SU-DHL-6 (cell line): Measurements from ENCODE around the gene DDAH2.

ENCODE experiments used
- H2AFZ ChIP-seq: fragments of 200-600 bp; sonication (generic); 2 replicates; pipeline ENCODE4 v1.6.1; 2014; ENCODE audit warnings: low read depth, mild to moderate bottlenecking, moderate library complexity, mixed read lengths, antibody characterized with exemption, low read length; ENCODE audit not compliant: severe bottlenecking
- H3F3A ChIP-seq: fragments of 200-600 bp; shearing (Covaris generic); 2 replicates; pipeline ENCODE4 v1.6.0; 2016; ENCODE audit warnings: antibody characterized with exemption, mild to moderate bottlenecking; ENCODE audit not compliant: insufficient read depth
- H3K27ac ChIP-seq: fragments of 200-600 bp; sonication (generic); 2 replicates; pipeline ENCODE4 v1.5.1; 2016; ENCODE audit warnings: low read depth, mild to moderate bottlenecking, low read length, moderate library complexity, mixed read lengths
- H3K27me3 ChIP-seq: fragments of 200-600 bp; sonication (generic), shearing (Covaris generic); 2 replicates; pipeline ENCODE4 v1.6.0; 2014; ENCODE audit warnings: mild to moderate bottlenecking, low read length
- H3K36me3 ChIP-seq: fragments of 200-600 bp; sonication (generic); 2 replicates; pipeline ENCODE4 v1.6.1; 2014; ENCODE audit warnings: mild to moderate bottlenecking, low read length, mixed read lengths
- H3K4me2 ChIP-seq: fragments of 300-600, 200-600 bp; shearing (Covaris generic), sonication (generic); 2 replicates; pipeline ENCODE4 v1.6.0; 2014; ENCODE audit warnings: low read length, low read depth, mild to moderate bottlenecking; ENCODE audit not compliant: poor library complexity, severe bottlenecking
- H3K4me3 ChIP-seq: fragments of 200-600 bp; sonication (generic); 2 replicates; pipeline ENCODE4 v1.5.1; 2014; ENCODE audit warnings: antibody characterized with exemption, low read length, mild to moderate bottlenecking, mixed read lengths; ENCODE audit not compliant: insufficient read depth, poor library complexity, severe bottlenecking
- H3K79me2 ChIP-seq: fragments of 200-600 bp; sonication (generic); 2 replicates; pipeline ENCODE4 v1.6.1; 2014; ENCODE audit warnings: mild to moderate bottlenecking, low read length, moderate library complexity; ENCODE audit not compliant: insufficient read depth
- H3K9ac ChIP-seq: fragments of 200-600 bp; sonication (generic); 2 replicates; pipeline ENCODE4 v1.7.0; 2014; ENCODE audit warnings: mild to moderate bottlenecking, low read length
- H3K9me2 ChIP-seq: fragments of 200-600 bp; sonication (generic); replicated peaks from 2 replicates; pipeline ENCODE4 v1.6.1; 2014; ENCODE audit warnings: low read length; ENCODE audit not compliant: insufficient read depth
- H3K9me3 ChIP-seq: fragments of 200-600 bp; sonication (generic); 2 replicates; pipeline ENCODE4 v1.6.1; 2014; ENCODE audit warnings: low read length, mixed read lengths; ENCODE audit not compliant: insufficient read depth
- H4K20me1 ChIP-seq: fragments of 200-600 bp; sonication (generic); 2 replicates; pipeline ENCODE4 v1.6.1; 2014; ENCODE audit warnings: low read depth, mild to moderate bottlenecking, antibody characterized with exemption, low read length, moderate library complexity, mixed read lengths
- CTCF ChIP-seq: fragments of 200-600 bp; sonication (generic); IDR thresholded peaks from one replicate; pipeline ENCODE4 v1.5.1; 2017; ENCODE audit warnings: antibody characterized with exemption, mild to moderate bottlenecking, low read length, moderate library complexity; ENCODE audit not compliant: insufficient read depth, poor library complexity, severe bottlenecking
- EZH2phosphoT487 ChIP-seq: fragments of 200-600 bp; sonication (generic), shearing (Covaris generic); conservative IDR thresholded peaks from 2 replicates; pipeline ENCODE4 v1.6.1; 2018; ENCODE audit warnings: mild to moderate bottlenecking, antibody characterized with exemption, low read length, moderate library complexity, mixed read lengths

The DDAH2 gene

DNA sequence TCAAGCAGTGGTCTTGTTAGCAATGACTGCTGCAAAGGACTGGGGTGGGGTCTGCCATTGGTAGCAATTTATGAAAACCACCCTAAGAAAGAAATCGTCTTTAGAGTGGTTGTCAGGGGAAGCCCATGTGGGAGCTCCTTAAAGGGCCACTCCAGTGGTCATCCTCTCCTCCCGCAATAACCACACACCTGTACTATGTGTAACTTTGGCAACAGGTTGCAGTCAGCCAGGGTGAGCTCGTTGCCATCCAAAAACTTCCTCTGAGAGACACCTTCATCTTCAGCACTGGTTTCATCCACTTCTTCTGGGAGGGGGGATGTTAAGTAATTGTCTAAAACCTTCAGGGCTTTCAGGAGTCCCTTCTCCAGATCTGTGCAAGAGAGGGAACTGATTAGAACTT lies 2.9 kb upstream of the DDAH2 start:
- H3K4me2 ChIP-seq: no peak overlapping the region
- peaks cover 32% of the 10 kb centered on the region for H3F3A ChIP-seq
- TF ChIP-seq EZH2phosphoT487 (no peak), CTCF (no peak)
- H3K27me3 ChIP-seq: no peaks in the 10 kb centered on the region
- no peak overlapping the region for H3K9ac ChIP-seq
- H2AFZ ChIP-seq: no peak overlapping the region
- no peaks in the 10 kb centered on the region for H4K20me1 ChIP-seq
- no peaks in the 10 kb centered on the region for H3K9me2 ChIP-seq
- H3K4me3 ChIP-seq: no peak overlapping the region
- H3K9me3 ChIP-seq: no peaks in the 10 kb centered on the region
- H3K27ac ChIP-seq: peak overlapping the region; percentile 2; the same call in 1 of the 2 replicates
- H3K79me2 ChIP-seq: peaks cover 31% of the 10 kb centered on the region
- H3K36me3 ChIP-seq: peaks cover 18% of the 10 kb centered on the region; the same call in 1 of the 2 replicates

- peaks cover 18% of the 10 kb centered on the region; the same call in 1 of the 2 replicates for H3K36me3 ChIP-seq
- TF ChIP-seq CTCF (no peak), EZH2phosphoT487 (no peak)
- peak overlapping the region; percentile 6; the same call in 1 of the 2 replicates for H3K27ac ChIP-seq
- no peak overlapping the region for H3K4me3 ChIP-seq
- no peak overlapping the region for H3K9ac ChIP-seq
- H3F3A ChIP-seq: peaks cover 30% of the 10 kb centered on the region
- no peaks in the 10 kb centered on the region for H3K9me3 ChIP-seq
- H2AFZ ChIP-seq: no peak overlapping the region
- no peaks in the 10 kb centered on the region for H3K27me3 ChIP-seq
- H3K9me2 ChIP-seq: no peaks in the 10 kb centered on the region
- H3K4me2 ChIP-seq: no peak overlapping the region
- H3K79me2 ChIP-seq: peaks cover 17% of the 10 kb centered on the region
- H4K20me1 ChIP-seq: no peaks in the 10 kb centered on the region
Observed at GRCh38 chr6:31730631-31731086, 1.6 kb upstream of the DDAH2 start.

DNA sequence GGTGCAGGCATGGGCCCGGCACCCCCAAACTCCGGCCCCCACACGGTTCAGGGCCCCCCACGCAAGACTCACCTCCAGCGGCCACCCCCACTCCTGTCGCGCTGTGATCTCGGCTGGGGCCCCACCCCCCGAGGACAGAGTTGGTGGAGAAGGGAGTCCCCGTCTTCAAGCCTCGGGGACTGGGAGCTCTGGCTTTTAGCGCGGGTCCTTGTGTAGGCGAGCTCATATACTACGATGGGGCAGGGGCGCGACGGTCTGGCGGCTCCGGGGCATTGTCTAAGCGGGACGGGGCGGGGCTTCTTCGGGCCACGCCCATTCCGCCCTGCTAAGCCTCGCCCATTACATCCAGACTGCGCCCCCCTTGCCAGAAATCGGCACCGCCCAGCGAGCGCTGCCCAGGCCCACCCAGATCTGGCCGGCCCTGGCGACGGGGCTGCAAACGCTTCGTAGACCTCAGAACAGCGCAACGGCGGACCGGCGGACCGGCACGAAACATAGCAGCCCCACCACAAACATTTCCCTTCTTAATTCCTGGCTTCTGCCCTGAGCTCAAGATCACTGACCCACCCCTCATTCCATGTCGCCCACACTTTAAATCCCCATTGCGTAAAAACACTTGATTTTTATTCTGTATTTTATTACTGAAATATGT lies 1.0 kb upstream of the DDAH2 start:
- no peaks in the 10 kb centered on the region for H3K27me3 ChIP-seq
- no peaks in the 10 kb centered on the region for H3K9me3 ChIP-seq
- H3K27ac ChIP-seq: peak overlapping the region; percentile 20
- peak overlapping the region; percentile 63 for H3K4me3 ChIP-seq
- H3K9me2 ChIP-seq: no peaks in the 10 kb centered on the region
- H4K20me1 ChIP-seq: no peaks in the 10 kb centered on the region
- H3F3A ChIP-seq: peaks cover 30% of the 10 kb centered on the region
- TF ChIP-seq CTCF (no peak), EZH2phosphoT487 (no peak)
- peak overlapping the region; percentile 73 for H3K4me2 ChIP-seq
- peak overlapping the region; percentile 55 for H3K9ac ChIP-seq
- H3K79me2 ChIP-seq: peaks cover 11% of the 10 kb centered on the region
- H2AFZ ChIP-seq: peak overlapping the region; percentile 27
- H3K36me3 ChIP-seq: peaks cover 18% of the 10 kb centered on the region; the same call in 1 of the 2 replicates
